Activated CD8-positive, alpha-beta memory T cell treated with anti-CD3 and anti-CD28 coated beads, Interleukin-2, amount 50 U/mL, for 4 hours (primary cell): Measurements from ENCODE around the gene NTN1.

ENCODE experiments used
- DNase-seq: peaks from one replicate; pipeline ENCODE4 v3.0.0-alpha.2; 2020

The NTN1 gene

GRCh38 chr17:9220398-9221146 lies 199.3 kb downstream of the NTN1 start:
- DNase-seq, result no peak

- no peak for DNase-seq
Observed at GRCh38 chr17:9221147-9221921, 200.0 kb downstream of the NTN1 start.

GRCh38 chr17:9221922-9222180 lies 200.5 kb downstream of the NTN1 start:
- DNase-seq, result no peak

GRCh38 chr17:9223531-9223930 lies 202.2 kb downstream of the NTN1 start:
- DNase-seq, result no peak

GRCh38 chr17:9224485-9224884 lies 203.2 kb downstream of the NTN1 start:
- DNase-seq, result no peak

- no peak for DNase-seq
Observed at GRCh38 chr17:9225305-9226101, 204.2 kb downstream of the NTN1 start.

- no peak for DNase-seq
Observed at GRCh38 chr17:9226130-9226793, 205.0 kb downstream of the NTN1 start.

- no peak for DNase-seq
Observed at GRCh38 chr17:9226794-9227135, 205.5 kb downstream of the NTN1 start.

GRCh38 chr17:9227819-9228407 lies 206.6 kb downstream of the NTN1 start:
- no peak for DNase-seq

GRCh38 chr17:9228408-9229159 lies 207.3 kb downstream of the NTN1 start:
- DNase-seq, result no peak

- no peak for DNase-seq
Observed at GRCh38 chr17:9229160-9229825, 208.0 kb downstream of the NTN1 start.

- DNase-seq, result no peak
Observed at GRCh38 chr17:9229826-9230201, 208.5 kb downstream of the NTN1 start.

GRCh38 chr17:9230346-9230745 lies 209.0 kb downstream of the NTN1 start:
- DNase-seq, result no peak

- DNase-seq, result no peak
Observed at GRCh38 chr17:9230861-9231260, 209.6 kb downstream of the NTN1 start.

- DNase-seq, result no peak
Observed at GRCh38 chr17:9231449-9232154, 210.3 kb downstream of the NTN1 start.

GRCh38 chr17:9232155-9232475 lies 210.8 kb downstream of the NTN1 start:
- DNase-seq, result no peak

- DNase-seq, result no peak
Observed at GRCh38 chr17:9232591-9233270, 211.4 kb downstream of the NTN1 start.

GRCh38 chr17:9233271-9233599 lies 211.9 kb downstream of the NTN1 start:
- no peak for DNase-seq

GRCh38 chr17:9233761-9234160 lies 212.5 kb downstream of the NTN1 start:
- no peak for DNase-seq

GRCh38 chr17:9234389-9234945 lies 213.2 kb downstream of the NTN1 start:
- no peak for DNase-seq
